HEK293T (cell line): ENCODE results near the gene JAZF1.

Experiments used
- CTCF ChIA-PET: fragments of 350-600 bp; formaldehyde crosslinking; extraction: SDS; loops from one replicate; lab custom pipeline; 2021; ENCODE audit warnings: antibody characterized with exemption, inconsistent platforms; lab: Yijun Ruan, JAX
- POLR2A ChIA-PET: fragments of 350-600 bp; formaldehyde crosslinking; extraction: SDS; loops from one replicate; lab custom pipeline; 2020; ENCODE audit warnings: antibody characterized with exemption, inconsistent platforms; lab: Yijun Ruan, JAX
- DNase-seq: peaks from one replicate; pipeline ENCODE4 v3.0.0; 2012; ENCODE audit warnings: mixed read lengths; ENCODE audit errors: extremely low spot score
- ARNT ChIP-seq: fragments of 450-650 bp; IDR thresholded peaks from 2 replicates; pipeline ENCODE4 v1.6.1; 2017; ENCODE audit warnings: mild to moderate bottlenecking
- BHLHE40 ChIP-seq: fragments of 450-650 bp; IDR thresholded peaks from 2 replicates; pipeline ENCODE4 v1.6.1; 2016; ENCODE audit warnings: mild to moderate bottlenecking, moderate library complexity, borderline replicate concordance
- CTBP1 ChIP-seq: fragments of 450-650 bp; IDR thresholded peaks from 2 replicates; pipeline ENCODE4 v1.6.1; 2016; ENCODE audit warnings: borderline replicate concordance
- ELF4 ChIP-seq: fragments of 450-650 bp; IDR thresholded peaks from 2 replicates; pipeline ENCODE4 v1.6.1; 2017; ENCODE audit warnings: antibody characterized with exemption
- FOXA1 ChIP-seq: fragments of 450-650 bp; IDR thresholded peaks from 2 replicates; pipeline ENCODE4 v1.6.1; 2016; ENCODE audit warnings: mild to moderate bottlenecking
- FOXK2 ChIP-seq: fragments of 450-650 bp; IDR thresholded peaks from 2 replicates; pipeline ENCODE4 v1.6.1; 2016; ENCODE audit warnings: mild to moderate bottlenecking
- FOXM1 ChIP-seq: fragments of 450-650 bp; IDR thresholded peaks from 2 replicates; pipeline ENCODE4 v1.6.1; 2017; ENCODE audit warnings: mild to moderate bottlenecking, borderline replicate concordance
- HDGF ChIP-seq: fragments of 450-650 bp; IDR thresholded peaks from 2 replicates; pipeline ENCODE4 v1.6.1; 2017; ENCODE audit warnings: antibody characterized with exemption, borderline replicate concordance
- L3MBTL2 ChIP-seq: fragments of 450-650 bp; conservative IDR thresholded peaks from 2 replicates; pipeline ENCODE4 v1.6.1; 2016; ENCODE audit warnings: mild to moderate bottlenecking
- LEF1 ChIP-seq: fragments of 450-650 bp; IDR thresholded peaks from 2 replicates; pipeline ENCODE4 v1.6.1; 2017; ENCODE audit warnings: mild to moderate bottlenecking, borderline replicate concordance
- NFRKB ChIP-seq: fragments of 450-650 bp; IDR thresholded peaks from 2 replicates; pipeline ENCODE4 v1.6.1; 2016; ENCODE audit warnings: mild to moderate bottlenecking, moderate library complexity
- PKNOX1 ChIP-seq: fragments of 450-650 bp; IDR thresholded peaks from 2 replicates; pipeline ENCODE4 v1.6.1; 2016
- SP1 ChIP-seq: fragments of 450-650 bp; IDR thresholded peaks from 2 replicates; pipeline ENCODE4 v1.6.1; 2017
- SUZ12 ChIP-seq: fragments of 450-650 bp; IDR thresholded peaks from 2 replicates; pipeline ENCODE4 v1.6.1; 2016; ENCODE audit warnings: mild to moderate bottlenecking
- TARDBP ChIP-seq: fragments of 450-650 bp; IDR thresholded peaks from 2 replicates; pipeline ENCODE4 v1.6.1; 2016
- ZNF384 ChIP-seq: fragments of 450-650 bp; IDR thresholded peaks from 2 replicates; pipeline ENCODE4 v1.6.1; 2016

The JAZF1 gene

GRCh38 chr7:28038175-28038797, 142.3 kb downstream of the JAZF1 start:
- no peak for TF ChIP-seq CTBP1
- TF ChIP-seq ZNF384 = no peak
- no peak for TF ChIP-seq TARDBP
- TF ChIP-seq L3MBTL2 = no peak
- no peak for TF ChIP-seq PKNOX1
- no peak for TF ChIP-seq NFRKB
- TF ChIP-seq FOXK2 = no peak
- TF ChIP-seq SUZ12 = no peak
- ChIA-PET CTCF (interaction anchor here (0.6 to 2.1 kb wide), 4 partner anchors 24 to 101 kb away, joined by 3 to 9 read pairs (median 4); no protein-coding TSS in a partner anchor), POLR2A (no interaction called here)
- no peak for DNase-seq

- DNase-seq = peak; percentile 12
- CTCF ChIA-PET = interaction anchor here (0.6 to 2.1 kb wide), 3 partner anchors 25 to 102 kb away, joined by 3 to 9 read pairs (median 5); no protein-coding TSS in a partner anchor
- TF ChIP-seq FOXA1 = no peak
- TF ChIP-seq SUZ12 = no peak
- no peak for TF ChIP-seq BHLHE40
- 0 out of 2 replicates have a peak, but pooled peaks have one; percentile 41 for TF ChIP-seq CTBP1
- no peak for TF ChIP-seq FOXM1
- no peak for TF ChIP-seq TARDBP
- no peak for TF ChIP-seq SP1
- TF ChIP-seq PKNOX1 = peak; percentile 81
- TF ChIP-seq HDGF = no peak
- no peak for TF ChIP-seq FOXK2
- POLR2A ChIA-PET = no interaction called here
Measured at GRCh38 chr7:28037220-28038010, 143.2 kb downstream of the JAZF1 start.

GRCh38 chr7:28036696-28037095, 143.9 kb downstream of the JAZF1 start:
- ChIA-PET POLR2A (no interaction called here), CTCF (interaction anchor here (2.1 kb wide), 1 partner anchor 25 kb away, joined by 8 read pairs; no protein-coding TSS in a partner anchor)
- no peak for DNase-seq
- TF ChIP-seq PKNOX1 = no peak
- no peak for TF ChIP-seq NFRKB
- no peak for TF ChIP-seq FOXA1
- TF ChIP-seq BHLHE40 = no peak

DNA sequence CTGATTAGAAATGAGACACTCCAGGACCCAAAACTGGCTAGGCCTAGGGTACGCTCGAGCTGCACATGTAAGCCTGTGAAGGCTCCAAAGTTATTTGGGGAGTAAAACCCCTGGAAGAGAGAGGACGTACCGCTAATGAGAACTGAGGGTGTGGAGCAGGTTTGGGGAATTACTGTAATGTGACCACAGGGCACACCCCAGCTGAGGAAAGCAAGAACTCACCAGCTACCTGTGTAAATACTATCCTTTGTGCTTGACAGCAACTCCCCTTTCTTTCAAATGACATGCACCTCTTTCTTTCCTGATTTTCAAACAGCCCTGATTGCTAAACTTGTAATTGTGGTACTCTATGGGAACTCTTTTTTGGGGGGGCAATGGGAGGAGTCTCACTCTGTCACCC, 147.2 kb downstream of the JAZF1 start:
- no peak for TF ChIP-seq FOXK2
- TF ChIP-seq CTBP1 = no peak
- TF ChIP-seq HDGF = no peak
- no peak for TF ChIP-seq NFRKB
- no peak for TF ChIP-seq ARNT
- TF ChIP-seq TARDBP = no peak
- TF ChIP-seq FOXM1 = no peak
- TF ChIP-seq ELF4 = no peak
- no peak for TF ChIP-seq SP1
- no peak for TF ChIP-seq PKNOX1
- TF ChIP-seq FOXA1 = no peak
- TF ChIP-seq SUZ12 = no peak
- no peak for TF ChIP-seq LEF1
- TF ChIP-seq L3MBTL2 = no peak
- TF ChIP-seq BHLHE40 = no peak
- no peak for TF ChIP-seq ZNF384
- DNase-seq = no peak
- ChIA-PET POLR2A (no interaction called here), CTCF (interaction anchor here (0.8 kb wide), 1 partner anchor 64 kb away, joined by 3 read pairs; no protein-coding TSS in a partner anchor)

- DNase-seq = no peak
- ChIA-PET CTCF (interaction anchor here (0.8 kb wide), 1 partner anchor 64 kb away, joined by 3 read pairs; no protein-coding TSS in a partner anchor), POLR2A (no interaction called here)
- TF ChIP-seq SP1 = no peak
Measured at GRCh38 chr7:28032738-28033380, 147.7 kb downstream of the JAZF1 start.

DNA sequence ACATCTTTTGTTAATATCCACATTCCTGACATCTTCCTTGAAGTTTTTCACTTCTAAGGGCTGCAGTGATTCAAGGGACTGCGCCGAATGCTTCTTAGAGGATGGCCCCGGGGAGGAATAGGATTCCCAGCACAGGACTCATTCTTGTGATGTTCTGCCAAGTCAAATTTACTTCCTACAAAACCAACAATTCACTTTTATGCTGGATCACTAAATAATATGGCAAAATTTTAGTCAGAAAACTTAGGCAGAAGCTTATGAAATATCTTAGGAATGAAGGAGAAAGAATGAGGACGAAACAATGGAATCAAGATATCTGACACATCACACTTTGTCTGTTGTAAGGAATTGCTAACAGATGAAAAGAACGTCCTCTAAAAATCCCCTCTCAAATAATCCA, 151.5 kb downstream of the JAZF1 start:
- POLR2A ChIA-PET = no interaction called here
- DNase-seq = no peak
- TF ChIP-seq L3MBTL2 (no peak), LEF1 (no peak), SUZ12 (no peak), ELF4 (no peak), NFRKB (no peak), HDGF (no peak), ARNT (no peak), BHLHE40 (no peak), FOXM1 (no peak), TARDBP (no peak), FOXK2 (no peak), ZNF384 (no peak), SP1 (no peak), PKNOX1 (no peak), CTBP1 (no peak)
- CTCF ChIA-PET = no interaction called here
